Measurements from ENCODE around the gene CARMIL1. TPM values are rescaled to one million over a fixed set of nuclear protein-coding genes. Genes with fewer than 3 reads are reported as not detected.

The CARMIL1 gene
- total and polyA plus RNA-seq, 2 of the 8 experiments (the other 6 are each of a cell fraction or from before 2014, with no cell fraction given) = 20.3 to 40.4 TPM

DNA sequence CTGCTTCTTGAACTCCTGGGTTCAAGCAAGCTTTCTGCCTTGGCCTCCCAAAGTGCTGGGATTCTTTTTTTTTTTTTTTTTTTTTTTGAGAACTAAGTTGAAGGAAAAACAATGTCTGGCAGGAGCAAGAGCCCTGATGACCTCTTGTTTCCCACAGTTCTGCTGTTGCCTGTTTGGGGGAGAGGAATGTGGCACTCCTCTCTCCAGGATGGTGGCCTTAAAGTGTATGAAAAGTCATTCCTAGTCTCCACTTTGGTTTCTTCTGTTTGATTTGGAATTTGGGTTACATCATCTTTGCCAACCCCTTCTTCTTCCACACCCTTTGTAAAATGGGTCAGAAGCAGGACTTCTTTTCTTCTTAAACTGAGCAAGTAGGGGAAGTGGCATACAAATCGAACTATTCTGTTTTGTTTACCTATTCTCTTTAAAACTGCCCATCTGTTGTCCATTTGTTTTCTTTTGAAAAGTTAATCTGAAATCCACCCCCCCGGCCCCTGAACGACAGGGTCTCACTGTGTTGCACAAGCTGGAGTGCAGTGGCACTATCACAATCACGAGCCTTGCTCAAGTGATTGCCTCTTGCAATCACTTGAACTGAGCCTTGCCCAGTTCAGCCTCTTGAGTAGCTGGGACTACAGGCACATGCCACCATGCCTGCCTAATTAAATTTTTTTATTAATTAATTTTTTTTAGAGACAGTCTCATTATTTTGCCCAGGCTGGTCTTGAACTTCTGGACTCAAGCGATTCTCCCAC is 11.3 kb downstream of the CARMIL1 start (continued):
- TF ChIP-seq KDM4A (IDR thresholded peaks at IDR 0.05; ENCODE audit: low read depth, low read length, severe bottlenecking) (no peak), KDM1A (IDR thresholded peaks at IDR 0.05; ENCODE audit: borderline replicate concordance, low read length) (no peak), RXRA (IDR thresholded peaks at IDR 0.05; ENCODE audit: insufficient read depth, low read depth, low read length) (no peak), RBBP5 (IDR thresholded peaks at IDR 0.05; ENCODE audit: borderline replicate concordance, low read depth, low read length) (no peak)

Data from H1 (cell line).